Choroid plexus epithelial cell (primary cell): Measurements from ENCODE around the gene CENPE.
A peak's percentile ranks its signal among the peaks of the same experiment; 100 is the strongest.

Source experiments
- DNase-seq: peaks from one replicate; pipeline ENCODE4 v3.0.0-alpha.2; 2010; ENCODE audit warnings: low read depth
- H3K4me3 ChIP-seq: 2 replicates; pipeline ENCODE4 v1.5.1; 2011; ENCODE audit warnings: low read depth, mild to moderate bottlenecking, control low read depth, low read length, moderate library complexity
- TF ChIP-seq, protein P1 (sequence below): conservative IDR thresholded peaks from 2 replicates; pipeline ENCODE4 v1.5.1; 2011; ENCODE audit warnings: low read depth, mild to moderate bottlenecking, control low read depth, inconsistent platforms, low read length, moderate library complexity

CENPE gene

DNA sequence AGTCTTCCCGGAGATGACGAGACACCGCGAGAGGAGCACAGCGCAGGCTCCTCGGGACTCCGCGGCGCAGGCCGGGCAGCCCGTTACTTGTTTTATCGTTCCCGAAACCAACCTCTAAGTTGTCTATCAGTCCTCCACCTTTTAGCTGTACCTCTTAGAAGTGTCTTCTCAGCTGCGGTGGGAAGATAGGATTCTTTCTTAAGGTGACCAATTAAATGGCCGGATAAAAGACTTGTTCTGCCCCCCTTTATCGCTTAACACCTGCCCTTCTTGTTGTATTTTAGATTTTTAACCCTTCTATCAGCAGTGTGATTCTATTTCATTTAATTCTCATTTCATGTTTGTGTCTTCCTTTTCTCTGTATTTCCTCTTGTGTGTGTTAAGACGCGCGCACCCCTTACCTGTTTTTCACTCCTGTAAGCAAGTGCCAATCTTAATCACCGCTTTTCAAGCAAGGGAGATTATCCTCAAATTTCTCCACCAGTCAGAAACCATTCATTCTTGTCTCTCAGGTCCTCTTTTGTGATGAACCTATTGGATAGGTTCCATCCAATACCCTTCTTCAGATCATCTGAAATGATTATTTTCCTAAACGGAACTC is 121.3 kb downstream of the CENPE start, which contains the start of gene SLC9B2:
SLC9B2 (minus strand) TSS at position 15 of the 601 bp plus-strand sequence. CDS start 9,211 bp downstream, outside the sequence.
- DNase-seq: no peak
- H3K4me3 ChIP-seq: peak within 1 kb of the TSS; percentile 81
- TF ChIP-seq, protein P1, sequence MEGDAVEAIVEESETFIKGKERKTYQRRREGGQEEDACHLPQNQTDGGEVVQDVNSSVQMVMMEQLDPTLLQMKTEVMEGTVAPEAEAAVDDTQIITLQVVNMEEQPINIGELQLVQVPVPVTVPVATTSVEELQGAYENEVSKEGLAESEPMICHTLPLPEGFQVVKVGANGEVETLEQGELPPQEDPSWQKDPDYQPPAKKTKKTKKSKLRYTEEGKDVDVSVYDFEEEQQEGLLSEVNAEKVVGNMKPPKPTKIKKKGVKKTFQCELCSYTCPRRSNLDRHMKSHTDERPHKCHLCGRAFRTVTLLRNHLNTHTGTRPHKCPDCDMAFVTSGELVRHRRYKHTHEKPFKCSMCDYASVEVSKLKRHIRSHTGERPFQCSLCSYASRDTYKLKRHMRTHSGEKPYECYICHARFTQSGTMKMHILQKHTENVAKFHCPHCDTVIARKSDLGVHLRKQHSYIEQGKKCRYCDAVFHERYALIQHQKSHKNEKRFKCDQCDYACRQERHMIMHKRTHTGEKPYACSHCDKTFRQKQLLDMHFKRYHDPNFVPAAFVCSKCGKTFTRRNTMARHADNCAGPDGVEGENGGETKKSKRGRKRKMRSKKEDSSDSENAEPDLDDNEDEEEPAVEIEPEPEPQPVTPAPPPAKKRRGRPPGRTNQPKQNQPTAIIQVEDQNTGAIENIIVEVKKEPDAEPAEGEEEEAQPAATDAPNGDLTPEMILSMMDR: no peak

DNA sequence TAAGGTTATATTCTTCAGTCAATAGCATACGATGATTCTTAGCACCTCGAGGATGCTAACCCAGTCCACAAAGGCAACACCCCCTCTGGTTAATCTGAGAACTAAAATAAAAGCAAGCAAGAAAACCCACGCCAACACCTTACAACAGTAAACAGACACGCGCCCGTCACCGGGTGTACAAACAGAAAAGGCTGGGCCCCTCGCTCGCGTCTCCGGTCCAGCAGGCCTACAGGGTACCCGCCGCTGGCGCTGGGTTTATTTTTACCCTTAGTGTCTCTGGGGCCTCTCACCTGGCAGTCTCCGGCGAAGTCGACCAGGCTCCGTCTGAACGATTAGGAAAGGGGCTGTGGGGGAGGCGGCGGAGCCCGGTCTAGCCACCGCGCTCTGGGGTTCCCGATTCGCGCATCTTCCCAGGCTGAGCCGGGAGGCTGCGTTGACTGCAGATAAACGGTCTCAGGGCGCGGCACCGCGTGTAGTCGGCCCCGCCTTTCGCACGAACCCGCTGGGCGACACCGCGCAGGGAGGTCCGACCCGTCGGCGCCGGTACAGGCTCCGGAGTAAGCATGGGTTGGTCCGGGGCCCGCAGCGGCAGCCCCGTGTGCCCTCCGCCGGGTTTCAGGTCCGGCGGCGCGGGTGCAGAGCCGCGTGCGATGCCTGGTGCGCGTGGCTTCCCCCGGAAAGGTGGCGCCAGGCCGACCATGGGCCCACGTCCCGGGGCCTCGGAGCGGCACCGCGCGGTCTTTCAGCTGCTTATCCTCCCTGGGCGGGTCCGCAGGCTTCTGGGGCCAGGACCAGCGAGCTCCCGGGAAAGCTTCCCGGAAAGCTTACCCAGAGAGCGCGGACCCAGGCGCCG is 122.0 kb downstream of the CENPE start:
- H3K4me3 ChIP-seq: peak overlapping the region; percentile 81
- peak; percentile 65 for DNase-seq
- TF ChIP-seq, protein P1: peak; percentile 12

DNA sequence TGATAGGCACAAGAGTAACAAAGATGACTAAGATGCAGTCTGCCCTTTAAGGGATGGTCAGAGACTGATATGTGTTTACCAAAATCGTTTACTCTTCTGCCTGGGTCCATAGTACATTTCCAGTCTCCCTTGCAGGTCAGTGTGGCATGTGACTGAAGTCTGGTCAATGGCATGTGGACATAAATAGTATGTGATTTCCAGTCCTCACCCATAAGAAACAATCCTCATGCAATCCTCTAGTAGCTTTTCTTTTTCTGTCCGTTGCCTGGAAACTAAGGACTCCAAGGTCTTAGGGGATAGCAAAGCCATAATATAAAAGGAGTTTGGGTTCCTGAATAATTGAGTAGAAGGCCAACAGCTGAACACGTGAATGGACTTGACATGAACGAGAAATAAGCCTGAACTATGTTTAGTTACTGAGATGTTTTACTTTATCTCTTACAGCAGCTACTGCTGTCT is 122.7 kb downstream of the CENPE start:
- TF ChIP-seq, protein P1: no peak
- peak; percentile 63 for DNase-seq
- H3K4me3 ChIP-seq: peak overlapping the region; percentile 81

DNA sequence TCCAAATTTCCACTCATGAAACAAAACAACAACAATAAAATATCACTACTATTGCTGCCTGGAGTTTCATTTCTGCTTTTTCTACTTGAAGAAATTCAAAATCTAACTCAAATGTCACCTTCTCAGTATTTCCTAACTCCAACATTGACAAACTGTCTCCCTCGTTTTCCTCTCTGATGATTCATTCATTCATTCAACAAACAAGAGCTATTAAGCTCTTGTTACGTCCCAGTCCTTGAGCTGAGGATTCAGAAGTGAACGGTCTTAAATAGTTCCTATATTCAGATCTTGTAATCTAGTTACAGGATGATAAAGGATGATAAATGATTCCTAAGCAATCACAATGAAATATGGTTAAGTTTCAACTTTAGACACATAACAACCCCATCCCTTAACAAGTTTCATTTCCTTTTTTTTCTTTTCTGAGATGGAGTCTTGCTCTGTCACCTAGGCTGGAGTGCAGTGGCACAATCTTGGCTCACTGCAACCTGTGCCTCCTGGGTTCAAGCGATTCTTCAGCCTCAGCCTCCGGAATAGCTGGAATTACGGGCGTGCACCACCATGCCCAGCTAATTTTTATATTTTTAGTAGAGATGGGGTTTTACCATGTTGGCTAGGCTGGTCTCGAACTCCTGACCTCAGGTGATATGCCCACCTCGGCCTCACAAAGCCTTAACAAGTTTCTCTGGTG is 123.3 kb downstream of the CENPE start:
- no peak for DNase-seq
- no peak overlapping the region for H3K4me3 ChIP-seq
- TF ChIP-seq, protein P1: no peak

DNA sequence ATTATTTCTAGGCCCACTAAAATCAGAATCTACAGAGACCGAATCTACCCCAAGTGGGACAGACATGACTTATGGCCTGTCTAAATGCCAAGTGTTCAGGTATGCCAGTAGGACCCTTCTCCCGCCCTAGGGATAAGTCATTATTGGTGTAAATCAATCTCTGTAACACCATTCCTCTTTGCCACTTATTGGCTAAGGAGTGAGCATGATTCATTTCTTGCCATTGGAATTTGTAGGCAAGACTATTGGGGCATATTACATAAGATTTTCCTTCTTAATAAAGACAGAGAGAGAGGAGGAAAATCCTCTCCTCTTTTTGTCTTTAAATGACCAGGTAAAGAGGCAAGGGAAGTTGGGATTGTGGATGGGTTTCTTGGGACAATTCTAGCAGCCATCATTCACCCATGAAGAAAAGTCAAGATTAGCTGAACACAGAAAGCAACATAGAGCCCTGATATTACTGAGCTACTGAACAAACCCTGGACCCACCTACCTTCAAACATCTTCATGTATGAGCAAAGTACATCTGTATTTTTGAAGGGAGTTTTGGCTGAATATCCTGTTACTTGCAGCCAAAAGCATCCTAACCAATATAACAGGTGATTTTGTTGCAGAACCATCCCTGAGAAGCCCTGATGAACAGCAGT is 124.2 kb downstream of the CENPE start:
- TF ChIP-seq, protein P1: no peak
- H3K4me3 ChIP-seq: no peak overlapping the region
- peak; percentile 16 for DNase-seq

DNA sequence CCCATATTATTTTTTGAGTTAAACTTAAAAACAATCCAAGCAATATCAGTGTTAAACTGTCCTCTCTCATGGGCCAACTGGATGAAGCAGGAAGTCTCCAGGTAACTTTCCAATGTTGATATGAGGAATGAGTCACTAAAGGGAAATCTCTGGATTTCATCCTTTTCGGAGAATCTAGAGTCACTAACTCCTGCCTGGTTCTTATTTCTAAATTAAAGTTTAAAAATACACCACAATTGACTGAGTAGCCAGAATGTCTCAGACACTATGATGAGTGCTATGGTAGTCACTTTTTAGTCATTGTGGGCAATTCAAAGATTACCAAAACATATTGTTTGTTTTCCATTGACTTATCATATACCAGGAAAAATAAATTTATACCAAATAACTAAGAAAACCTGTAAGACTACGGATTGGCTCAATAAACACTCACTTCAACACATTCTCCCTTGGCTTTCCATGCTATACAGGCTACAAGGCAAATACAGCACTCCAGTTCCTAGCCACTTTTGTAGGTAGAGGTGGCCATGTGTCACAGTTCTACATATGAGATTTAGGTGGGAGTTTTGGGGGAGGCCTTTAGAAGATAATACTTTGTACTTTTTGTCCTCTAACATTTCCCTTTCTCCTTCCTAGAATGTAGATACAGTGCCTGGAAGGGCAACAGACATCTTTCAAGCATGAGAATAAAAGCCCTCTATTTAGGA is 130.1 kb downstream of the CENPE start:
- no peak for DNase-seq
- no peak overlapping the region for H3K4me3 ChIP-seq
- TF ChIP-seq, protein P1: no peak
